ENCODE results near the gene TEAD4. TPM values are rescaled to one million over a fixed set of nuclear protein-coding genes. Genes with fewer than 3 reads are reported as not detected.

TEAD4 gene
- total RNA-seq, 1 donor from 2014 or later = 120 TPM

DNA sequence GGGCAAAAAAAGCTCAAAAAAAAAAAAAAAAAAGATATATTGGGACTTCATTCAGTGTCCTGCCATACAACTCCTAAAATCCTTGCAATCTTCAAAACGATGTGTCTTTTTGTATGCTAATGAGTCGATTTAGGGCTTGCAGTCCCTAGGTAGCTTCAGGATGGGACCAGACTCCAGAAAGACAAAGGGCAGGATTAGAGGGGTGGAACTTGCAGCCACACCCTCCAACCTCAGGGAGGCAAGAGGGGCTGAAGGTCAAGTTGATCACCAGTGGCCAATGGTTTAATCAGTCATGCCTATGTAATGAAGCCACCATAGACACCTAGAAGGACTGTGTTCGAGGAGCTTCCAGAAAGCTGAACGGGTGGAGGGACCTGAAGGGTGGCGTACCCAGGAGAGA lies 29.3 kb downstream of the TEAD4 start:
- DNase-seq (ENCODE audit: low spot score) = no peak
- H3K4me3 Mint-ChIP-seq (ENCODE audit: unreplicated experiment) = no peak overlapping the region
- H3K27ac Mint-ChIP-seq (ENCODE audit: unreplicated experiment) = no peak overlapping the region
- peaks cover 27% of the 10 kb centered on the region for H3K36me3 Mint-ChIP-seq (ENCODE audit: low read depth, unreplicated experiment)
- TF ChIP-seq, protein P1, sequence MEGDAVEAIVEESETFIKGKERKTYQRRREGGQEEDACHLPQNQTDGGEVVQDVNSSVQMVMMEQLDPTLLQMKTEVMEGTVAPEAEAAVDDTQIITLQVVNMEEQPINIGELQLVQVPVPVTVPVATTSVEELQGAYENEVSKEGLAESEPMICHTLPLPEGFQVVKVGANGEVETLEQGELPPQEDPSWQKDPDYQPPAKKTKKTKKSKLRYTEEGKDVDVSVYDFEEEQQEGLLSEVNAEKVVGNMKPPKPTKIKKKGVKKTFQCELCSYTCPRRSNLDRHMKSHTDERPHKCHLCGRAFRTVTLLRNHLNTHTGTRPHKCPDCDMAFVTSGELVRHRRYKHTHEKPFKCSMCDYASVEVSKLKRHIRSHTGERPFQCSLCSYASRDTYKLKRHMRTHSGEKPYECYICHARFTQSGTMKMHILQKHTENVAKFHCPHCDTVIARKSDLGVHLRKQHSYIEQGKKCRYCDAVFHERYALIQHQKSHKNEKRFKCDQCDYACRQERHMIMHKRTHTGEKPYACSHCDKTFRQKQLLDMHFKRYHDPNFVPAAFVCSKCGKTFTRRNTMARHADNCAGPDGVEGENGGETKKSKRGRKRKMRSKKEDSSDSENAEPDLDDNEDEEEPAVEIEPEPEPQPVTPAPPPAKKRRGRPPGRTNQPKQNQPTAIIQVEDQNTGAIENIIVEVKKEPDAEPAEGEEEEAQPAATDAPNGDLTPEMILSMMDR (IDR thresholded peaks at IDR 0.05; ENCODE audit: unreplicated experiment) = no peak
- H3K9me3 Mint-ChIP-seq (ENCODE audit: unreplicated experiment) = peaks cover 5% of the 10 kb centered on the region
- H3K27me3 Mint-ChIP-seq (ENCODE audit: unreplicated experiment) = no peaks in the 10 kb centered on the region
- peaks cover 10% of the 10 kb centered on the region for H3K4me1 Mint-ChIP-seq (ENCODE audit: unreplicated experiment)

DNA sequence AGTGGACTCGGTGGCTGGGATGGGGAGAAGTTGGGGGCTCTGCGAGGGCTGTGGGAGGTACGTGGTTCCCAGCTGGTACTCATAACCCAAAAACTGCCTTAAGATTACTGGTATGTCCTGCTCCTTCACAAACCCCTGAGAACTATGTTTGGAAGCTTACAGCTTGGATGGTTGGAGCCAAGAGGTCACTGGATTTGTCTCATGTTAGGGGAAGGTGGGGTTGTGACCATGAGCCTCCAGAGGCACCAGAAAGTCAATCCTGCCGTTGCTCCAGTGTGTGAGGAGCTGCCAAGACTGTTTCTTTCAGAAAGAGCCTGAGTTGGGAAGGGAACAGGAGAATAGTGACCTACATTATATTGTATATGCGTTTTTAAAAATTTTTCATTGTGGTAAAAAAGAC lies 33.5 kb downstream of the TEAD4 start:
- H3K27ac Mint-ChIP-seq (ENCODE audit: unreplicated experiment) = peak overlapping the region; percentile 70
- no peak overlapping the region for H3K4me3 Mint-ChIP-seq (ENCODE audit: unreplicated experiment)
- H3K4me1 Mint-ChIP-seq (ENCODE audit: unreplicated experiment) = peaks cover 4% of the 10 kb centered on the region
- peaks cover 5% of the 10 kb centered on the region for H3K9me3 Mint-ChIP-seq (ENCODE audit: unreplicated experiment)
- no peak for DNase-seq (ENCODE audit: low spot score)
- TF ChIP-seq, protein P1 (IDR thresholded peaks at IDR 0.05; ENCODE audit: unreplicated experiment) = no peak
- H3K27me3 Mint-ChIP-seq (ENCODE audit: unreplicated experiment) = peaks cover 2% of the 10 kb centered on the region
- peaks cover 39% of the 10 kb centered on the region for H3K36me3 Mint-ChIP-seq (ENCODE audit: low read depth, unreplicated experiment)

DNA sequence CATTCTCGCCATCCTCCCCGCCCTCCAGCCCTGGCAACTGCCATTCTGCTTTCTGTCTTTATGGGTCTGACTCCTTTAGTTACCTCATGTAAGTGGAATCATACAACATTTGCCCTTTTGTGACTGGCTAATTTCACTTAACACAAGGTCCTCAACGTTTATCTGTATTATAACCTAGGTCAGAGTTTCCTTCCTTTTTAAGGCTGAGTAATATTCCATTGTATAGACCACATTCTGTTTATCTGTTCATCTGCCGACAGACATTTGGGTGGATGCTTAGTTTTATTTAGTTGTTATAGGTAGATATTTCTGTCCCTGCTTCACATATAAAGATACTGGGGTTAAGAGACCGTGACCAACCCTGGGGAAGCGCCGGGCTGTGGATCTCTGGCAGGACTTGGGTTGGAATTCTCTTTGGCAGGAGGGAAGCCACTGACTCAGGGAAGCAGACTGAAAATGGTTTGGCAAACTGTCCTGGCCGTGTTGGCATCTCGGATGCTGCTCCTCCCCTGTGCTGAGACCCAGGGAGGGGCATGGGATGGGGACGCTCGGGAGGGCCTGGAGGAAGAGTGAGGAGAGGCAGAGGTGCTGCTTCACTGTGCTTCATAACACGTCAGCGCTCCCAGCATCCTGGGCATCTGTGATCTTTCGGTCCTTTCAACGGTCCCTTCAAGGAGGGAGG lies 38.9 kb downstream of the TEAD4 start:
- TF ChIP-seq, protein P1 (IDR thresholded peaks at IDR 0.05; ENCODE audit: unreplicated experiment) = no peak
- no peak overlapping the region for H3K27ac Mint-ChIP-seq (ENCODE audit: unreplicated experiment)
- H3K36me3 Mint-ChIP-seq (ENCODE audit: low read depth, unreplicated experiment) = peaks cover 43% of the 10 kb centered on the region
- H3K4me3 Mint-ChIP-seq (ENCODE audit: unreplicated experiment) = no peak overlapping the region
- peaks cover 4% of the 10 kb centered on the region for H3K4me1 Mint-ChIP-seq (ENCODE audit: unreplicated experiment)
- no peak for DNase-seq (ENCODE audit: low spot score)
- no peaks in the 10 kb centered on the region for H3K9me3 Mint-ChIP-seq (ENCODE audit: unreplicated experiment)
- peaks cover 6% of the 10 kb centered on the region for H3K27me3 Mint-ChIP-seq (ENCODE audit: unreplicated experiment)

DNA sequence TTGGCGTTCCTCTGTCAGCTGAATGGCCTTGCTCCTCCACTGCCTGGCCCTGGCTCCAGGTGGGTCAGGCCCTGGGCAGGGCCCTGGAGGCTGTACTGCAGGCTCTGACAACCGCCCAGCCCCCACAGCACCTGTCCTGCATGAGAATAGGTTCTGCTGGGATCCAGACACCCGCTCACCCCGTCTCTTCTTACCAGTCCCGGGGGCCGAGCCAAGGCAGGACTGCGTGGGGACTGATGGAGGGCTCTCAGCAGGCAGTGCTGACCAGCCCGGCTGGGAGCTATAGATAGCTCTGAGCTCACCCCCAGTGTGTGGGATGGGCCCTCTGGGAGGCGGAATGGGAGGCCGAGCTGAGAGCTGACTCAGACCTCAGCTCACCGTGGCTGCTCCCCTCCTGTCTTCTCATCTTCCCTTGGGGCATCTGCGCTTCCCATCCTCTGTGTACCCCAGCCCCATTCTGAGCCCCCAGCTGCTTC lies 39.6 kb downstream of the TEAD4 start:
- peaks cover 6% of the 10 kb centered on the region for H3K4me1 Mint-ChIP-seq (ENCODE audit: unreplicated experiment)
- no peaks in the 10 kb centered on the region for H3K9me3 Mint-ChIP-seq (ENCODE audit: unreplicated experiment)
- peaks cover 6% of the 10 kb centered on the region for H3K27me3 Mint-ChIP-seq (ENCODE audit: unreplicated experiment)
- TF ChIP-seq, protein P1 (IDR thresholded peaks at IDR 0.05; ENCODE audit: unreplicated experiment) = no peak
- H3K36me3 Mint-ChIP-seq (ENCODE audit: low read depth, unreplicated experiment) = peaks cover 41% of the 10 kb centered on the region
- H3K4me3 Mint-ChIP-seq (ENCODE audit: unreplicated experiment) = no peak overlapping the region
- DNase-seq (ENCODE audit: low spot score) = no peak
- no peak overlapping the region for H3K27ac Mint-ChIP-seq (ENCODE audit: unreplicated experiment)

DNA sequence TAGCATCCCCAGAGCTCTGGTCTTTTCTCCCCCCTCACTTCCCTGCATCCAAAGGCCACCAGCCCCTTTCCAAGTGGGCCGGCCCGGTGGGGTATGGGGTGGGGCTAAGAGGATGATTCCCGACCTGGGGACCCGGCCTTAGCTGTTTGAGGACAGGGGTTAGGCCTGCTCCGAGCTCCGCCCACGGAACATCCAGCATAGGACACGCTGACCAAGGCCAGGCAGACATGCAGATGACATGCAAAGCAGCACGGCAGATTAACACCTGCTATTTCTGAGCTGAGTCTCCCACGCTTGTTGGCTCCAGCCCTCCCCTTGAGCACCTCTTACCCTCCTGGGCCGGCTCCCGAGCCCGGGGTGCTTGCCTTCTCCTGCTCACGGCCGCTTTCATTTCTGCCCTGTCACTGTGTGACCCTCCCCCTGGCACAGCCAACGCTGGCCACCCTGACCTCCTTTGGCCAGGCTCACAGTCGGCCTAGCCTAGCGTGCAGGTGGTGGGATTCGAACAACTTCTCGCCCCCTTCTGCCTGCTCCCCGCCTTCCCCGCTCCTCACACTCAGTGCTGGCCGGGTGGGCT lies 40.2 kb downstream of the TEAD4 start:
- H3K27ac Mint-ChIP-seq (ENCODE audit: unreplicated experiment) = no peak overlapping the region
- no peak for DNase-seq (ENCODE audit: low spot score)
- TF ChIP-seq, protein P1 (IDR thresholded peaks at IDR 0.05; ENCODE audit: unreplicated experiment) = no peak
- H3K4me3 Mint-ChIP-seq (ENCODE audit: unreplicated experiment) = no peak overlapping the region
- no peaks in the 10 kb centered on the region for H3K9me3 Mint-ChIP-seq (ENCODE audit: unreplicated experiment)
- H3K36me3 Mint-ChIP-seq (ENCODE audit: low read depth, unreplicated experiment) = peaks cover 40% of the 10 kb centered on the region
- peaks cover 7% of the 10 kb centered on the region for H3K4me1 Mint-ChIP-seq (ENCODE audit: unreplicated experiment)
- H3K27me3 Mint-ChIP-seq (ENCODE audit: unreplicated experiment) = peaks cover 7% of the 10 kb centered on the region
